Uterus (tissue), 4 donors: Measurements from ENCODE around the gene CIB4. TPM values are rescaled to one million over a fixed set of nuclear protein-coding genes. Genes with fewer than 3 reads are reported as not detected.

Experiments used
- DNase-seq, 2 donors: peaks; one replicate each; pipeline ENCODE4 v3.0.0-alpha.2; 2019 to 2020
- H3K27ac ChIP-seq, 2 donors: fragments of 200-600 bp; sonication (generic); 1 replicate in 1 of 2; 2 replicates in 1 of 2; pipeline ENCODE4 v1.5.1; 2016 to 2018
- H3K27me3 ChIP-seq, 2 donors: fragments of 200-600 bp; sonication (generic); one replicate each; pipeline ENCODE4 v1.5.1; 2018 to 2019; ENCODE audit warnings: control low read depth in 1 of 2
- H3K36me3 ChIP-seq, 2 donors: fragments of 200-600 bp; sonication (generic); one replicate each; pipeline ENCODE4 v1.5.1; 2019; ENCODE audit warnings: control low read depth in 1 of 2
- H3K4me1 ChIP-seq, 2 donors: fragments of 200-600 bp; sonication (generic); one replicate each; pipeline ENCODE4 v1.5.1; 2018 to 2019; ENCODE audit warnings: control low read depth in 1 of 2
- H3K4me3 ChIP-seq, 2 donors: fragments of 200-600 bp; sonication (generic); 1 replicate in 1 of 2; 2 replicates in 1 of 2; pipeline ENCODE4 v1.5.1; 2018 to 2019; ENCODE audit warnings: mild to moderate bottlenecking in 1 of 2
- H3K9me3 ChIP-seq, 2 donors: fragments of 200-600 bp; sonication (generic); one replicate each; pipeline ENCODE4 v1.5.1; 2019; ENCODE audit warnings: control low read depth in 1 of 2
- CTCF ChIP-seq, 4 experiments: fragments of 200-600 bp in 2 of 4; fragments of 450-650 bp in 2 of 4; sonication (generic) in 2 of 4; IDR thresholded peaks; one replicate each; pipeline ENCODE4 v1.5.1; 2016 to 2019; ENCODE audit warnings: antibody characterized with exemption in 4 of 4, mild to moderate bottlenecking in 2 of 4, moderate library complexity in 1 of 4
- POLR2A ChIP-seq, 2 donors: fragments of 450-650 bp; IDR thresholded peaks; one replicate each; pipeline ENCODE4 v1.6.1; 2016; ENCODE audit warnings: antibody characterized with exemption in 2 of 2, mild to moderate bottlenecking in 1 of 2, moderate library complexity in 1 of 2
- intact Hi-C: fragments of 100-400 bp; cut with DNase I; formaldehyde crosslinking; loops from one replicate; pipeline ENCODE4 v1.15.1; 2023; ENCODE audit warnings: low total_unique reads
- total RNA-seq, 4 donors: library from RNA; depleted of rRNA in 3 of 4; stranded (reverse); fragments of >200 nt in 3 of 4; gene quantifications; one replicate each; pipeline versions ENCODE4 v1.1.0 to v1.2.4, GENCODE V29; 2014 to 2023
- donor health status: DM: yes; HTN: yes; CAD: no.

The CIB4 gene
- total RNA-seq, 4 donors from 2014 or later, result 0.61 TPM; not detected in 3

DNA sequence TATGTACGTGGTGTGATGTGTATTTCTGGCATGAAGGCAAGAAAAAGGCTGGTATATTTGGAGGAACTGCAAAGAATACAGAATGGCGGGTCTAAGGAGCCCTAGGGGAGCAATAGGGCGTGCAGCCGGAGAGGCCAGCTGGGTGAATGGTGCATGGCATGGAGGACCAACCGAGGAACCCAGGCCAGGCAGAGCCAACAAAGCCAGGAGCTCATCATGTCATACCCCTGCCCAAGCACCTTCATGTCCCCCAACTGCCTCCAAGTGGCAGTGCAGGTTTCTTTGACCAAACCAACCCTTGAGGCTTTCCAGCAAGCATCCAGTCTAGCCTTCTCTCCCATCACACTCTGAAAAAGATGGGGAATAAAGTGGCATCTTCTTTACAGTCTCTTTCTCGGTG lies 42.4 kb upstream of the CIB4 start:
- intact Hi-C loops, result no loop called here
- Histone ChIP-seq H3K27me3 (no peaks in the 10 kb centered on the region), H3K36me3 (no peaks in the 10 kb centered on the region), H3K9me3 (no peaks in the 10 kb centered on the region), H3K4me1 (no peaks in the 10 kb centered on the region), H3K27ac (no peak overlapping the region), H3K4me3 (no peak overlapping the region)
- TF ChIP-seq CTCF (IDR thresholded peaks at IDR 0.05), result no peak
- TF ChIP-seq POLR2A (IDR thresholded peaks at IDR 0.05), result no peak
- DNase-seq, result no peak

DNA sequence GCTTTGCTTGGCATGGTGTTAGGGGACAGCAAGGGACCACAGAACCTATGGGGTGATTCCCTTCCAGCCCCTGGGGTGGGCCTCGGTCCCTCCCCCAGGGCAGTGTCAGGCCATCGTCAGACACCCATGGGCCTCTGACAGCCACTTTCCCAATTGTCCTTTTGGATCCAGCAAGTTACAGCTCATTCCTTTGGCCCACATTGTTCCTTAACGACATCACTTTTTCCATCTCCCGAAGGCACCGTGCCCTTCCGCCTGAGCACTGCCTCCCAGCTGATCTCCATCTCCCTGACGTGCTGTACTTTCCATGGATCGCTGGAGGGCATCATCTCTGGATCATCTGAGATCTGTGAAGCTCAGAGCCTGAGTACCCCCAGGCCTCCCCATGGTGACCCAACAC lies 41.0 kb upstream of the CIB4 start:
- Histone ChIP-seq H3K27ac (no peak overlapping the region), H3K4me1 (no peaks in the 10 kb centered on the region), H3K36me3 (no peaks in the 10 kb centered on the region), H3K4me3 (no peak overlapping the region), H3K27me3 (no peaks in the 10 kb centered on the region), H3K9me3 (no peaks in the 10 kb centered on the region)
- intact Hi-C loops, result no loop called here
- TF ChIP-seq POLR2A (IDR thresholded peaks at IDR 0.05), result no peak
- no peak for TF ChIP-seq CTCF (IDR thresholded peaks at IDR 0.05)
- no peak for DNase-seq

GRCh38 chr2:26681656-26682055 lies 40.5 kb upstream of the CIB4 start:
- no peak overlapping the region for H3K27ac ChIP-seq
- no peaks in the 10 kb centered on the region for H3K36me3 ChIP-seq
- no peaks in the 10 kb centered on the region for H3K9me3 ChIP-seq
- no peaks in the 10 kb centered on the region for H3K27me3 ChIP-seq
- H3K4me1 ChIP-seq, result no peaks in the 10 kb centered on the region
- intact Hi-C loops, result no loop called here
- no peak overlapping the region for H3K4me3 ChIP-seq
- no peak for DNase-seq
- TF ChIP-seq POLR2A (IDR thresholded peaks at IDR 0.05), result no peak

DNA sequence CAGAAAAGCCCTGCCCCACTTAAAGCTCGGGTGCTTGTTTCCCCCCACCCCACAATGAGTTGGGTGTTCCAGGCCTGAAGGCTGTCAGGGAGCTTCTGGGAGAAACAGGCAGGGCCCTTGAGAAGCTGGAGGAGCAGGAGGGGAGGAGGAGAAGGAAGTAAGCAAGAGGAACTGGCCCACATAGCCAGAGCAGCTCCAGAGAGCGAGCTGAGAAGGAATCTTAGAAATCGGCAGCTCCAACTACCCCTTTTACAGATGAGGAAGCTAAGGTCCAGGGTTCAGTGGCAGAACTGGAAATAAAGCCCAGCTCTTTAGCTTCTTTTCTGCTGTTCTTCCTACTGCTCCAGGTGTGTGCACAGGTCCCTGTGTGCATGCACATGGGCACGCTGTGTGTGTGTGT lies 38.7 kb upstream of the CIB4 start:
- no peak overlapping the region for H3K4me3 ChIP-seq
- no peak for DNase-seq
- no peaks in the 10 kb centered on the region for H3K9me3 ChIP-seq
- H3K4me1 ChIP-seq, result no peaks in the 10 kb centered on the region
- H3K36me3 ChIP-seq, result no peaks in the 10 kb centered on the region
- TF ChIP-seq POLR2A (IDR thresholded peaks at IDR 0.05) (no peak), CTCF (IDR thresholded peaks at IDR 0.05) (no peak)
- no peak overlapping the region for H3K27ac ChIP-seq
- no peaks in the 10 kb centered on the region for H3K27me3 ChIP-seq
- intact Hi-C loops, result no loop called here

DNA sequence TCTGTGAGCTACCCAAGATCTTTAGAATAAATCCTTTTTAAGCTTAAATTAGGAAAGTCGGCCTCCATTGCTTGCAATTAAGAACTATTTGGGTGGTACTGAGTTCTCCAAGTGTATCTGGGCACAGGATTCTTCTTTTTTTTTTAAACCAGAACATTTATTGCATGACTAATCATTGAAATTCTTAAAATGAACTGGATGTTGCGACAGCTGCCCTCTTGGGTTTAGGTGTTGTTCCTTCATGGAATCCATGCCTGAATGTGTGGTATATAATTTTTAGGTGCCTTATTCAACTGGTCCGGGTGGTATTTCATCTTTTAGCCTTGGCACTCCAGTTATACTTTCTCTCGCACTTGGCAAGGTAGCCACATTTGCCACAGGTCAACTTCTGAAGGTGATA lies 36.9 kb upstream of the CIB4 start:
- H3K27me3 ChIP-seq, result no peaks in the 10 kb centered on the region
- no peaks in the 10 kb centered on the region for H3K9me3 ChIP-seq
- no peak for DNase-seq
- no peaks in the 10 kb centered on the region for H3K4me1 ChIP-seq
- no peak overlapping the region for H3K4me3 ChIP-seq
- intact Hi-C loops, result no loop called here
- H3K27ac ChIP-seq, result no peak overlapping the region
- H3K36me3 ChIP-seq, result no peaks in the 10 kb centered on the region
- no peak for TF ChIP-seq CTCF (IDR thresholded peaks at IDR 0.05)
- TF ChIP-seq POLR2A (IDR thresholded peaks at IDR 0.05), result no peak

DNA sequence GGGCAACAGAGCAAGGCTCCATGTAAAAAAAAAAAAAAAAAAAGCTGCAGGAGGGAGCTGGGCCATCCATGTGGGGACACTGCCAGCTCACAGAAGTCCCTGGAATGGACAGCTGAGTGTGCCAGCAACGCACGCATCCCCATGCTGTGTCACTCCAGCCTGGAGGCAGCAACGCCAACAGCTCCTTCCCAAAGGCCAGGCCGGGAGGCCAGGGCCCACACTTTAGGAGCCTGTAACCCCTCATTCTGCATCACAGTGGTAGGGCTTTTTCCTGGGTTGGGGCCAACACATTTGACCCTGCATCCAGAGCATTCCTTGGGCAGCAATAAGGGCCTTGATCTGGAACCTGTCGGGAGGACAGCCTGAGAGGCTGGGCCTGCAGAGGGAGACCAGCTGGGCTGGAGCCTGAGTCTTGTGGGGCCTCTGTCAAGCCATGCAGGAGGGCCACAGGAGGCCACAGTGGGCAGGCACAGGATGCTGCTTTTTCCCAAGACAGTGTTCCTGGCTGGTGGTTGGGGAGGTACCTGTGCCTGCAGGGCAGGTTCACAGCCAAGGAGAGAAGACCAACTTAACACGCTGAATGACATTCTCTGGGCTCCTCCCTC lies 34.6 kb upstream of the CIB4 start:
- DNase-seq, result no peak
- intact Hi-C loops, result no loop called here
- TF ChIP-seq CTCF (IDR thresholded peaks at IDR 0.05) (no peak), POLR2A (IDR thresholded peaks at IDR 0.05) (no peak)

More for the DNA sequence above, 34.6 kb upstream of the CIB4 start:
- Histone ChIP-seq H3K9me3 (no peaks in the 10 kb centered on the region), H3K4me3 (no peak overlapping the region), H3K36me3 (no peaks in the 10 kb centered on the region), H3K27me3 (no peaks in the 10 kb centered on the region), H3K27ac (no peak overlapping the region), H3K4me1 (no peaks in the 10 kb centered on the region)
